DND-41 (cell line): ENCODE results near the gene NHEJ1.

Experiments used
- ATAC-seq: fragments of 200-7000 bp; cut with Tn5 transposase; 3 replicates; pipeline ENCODE4 v1.9.1; 2021; ENCODE audit warnings: low read depth; ENCODE audit not compliant: insufficient read depth
- DNase-seq: peaks from one replicate; pipeline ENCODE4 v3.0.0-alpha.2; 2020
- H2AFZ ChIP-seq: 2 replicates; pipeline ENCODE4 v1.6.0; 2012; ENCODE audit warnings: low read depth, low read length
- H3K27ac ChIP-seq: 2 replicates; pipeline ENCODE4 v1.5.1; 2012; ENCODE audit warnings: low read length, inconsistent platforms
- H3K27me3 ChIP-seq: fragments of 200-600 bp; sonication (generic); 2 replicates; pipeline ENCODE4 v1.6.0; 2012; ENCODE audit warnings: low read length, mild to moderate bottlenecking, inconsistent platforms; ENCODE audit not compliant: insufficient read depth, poor library complexity
- H3K36me3 ChIP-seq: 2 replicates; pipeline ENCODE4 v1.5.1; 2012; ENCODE audit warnings: low read length, inconsistent platforms; ENCODE audit not compliant: insufficient read depth
- H3K4me1 ChIP-seq: 2 replicates; pipeline ENCODE4 v1.5.1; 2012; ENCODE audit warnings: mild to moderate bottlenecking, low read length; ENCODE audit not compliant: insufficient read depth
- H3K4me2 ChIP-seq: 2 replicates; pipeline ENCODE4 v1.6.0; 2012; ENCODE audit warnings: mild to moderate bottlenecking, moderate library complexity, low read length, inconsistent platforms; ENCODE audit not compliant: insufficient read depth
- H3K4me3 ChIP-seq, 2 experiments: fragments of 200-600 bp in 1 of 2; shearing (Covaris generic) in 1 of 2; 2 replicates each; pipeline ENCODE4 v1.5.1; 2012 to 2016; ENCODE audit warnings: inconsistent platforms in 2 of 2, low read length in 2 of 2, mild to moderate bottlenecking in 2 of 2, low read depth in 1 of 2, moderate library complexity in 1 of 2
- H3K79me2 ChIP-seq: 2 replicates; pipeline ENCODE4 v1.6.0; 2012; ENCODE audit warnings: low read length, inconsistent platforms; ENCODE audit not compliant: insufficient read depth
- H3K9ac ChIP-seq: 2 replicates; pipeline ENCODE4 v1.6.0; 2012; ENCODE audit warnings: low read depth, mild to moderate bottlenecking, inconsistent platforms, low read length, moderate library complexity
- H3K9me3 ChIP-seq: 2 replicates; pipeline ENCODE4 v1.5.1; 2012; ENCODE audit warnings: low read length, moderate library complexity, mild to moderate bottlenecking, inconsistent platforms; ENCODE audit not compliant: insufficient read depth, severe bottlenecking
- H4K20me1 ChIP-seq: 2 replicates; pipeline ENCODE4 v1.6.0; 2012; ENCODE audit warnings: low read length; ENCODE audit not compliant: insufficient read depth
- CTCF ChIP-seq: IDR thresholded peaks from 2 replicates; pipeline ENCODE4 v1.5.1; 2012; ENCODE audit warnings: borderline replicate concordance, low read length, moderate library complexity, mild to moderate bottlenecking; ENCODE audit not compliant: poor library complexity, severe bottlenecking; ENCODE audit errors: extremely low read depth
- EZH2 ChIP-seq: IDR thresholded peaks from 3 replicates; pipeline ENCODE4 v1.6.1; 2012; ENCODE audit warnings: borderline replicate concordance, low read depth, mild to moderate bottlenecking, moderate library complexity, low read length, inconsistent platforms; ENCODE audit not compliant: severe bottlenecking

The NHEJ1 gene

GRCh38 chr2:219056176-219056895 lies 104.3 kb downstream of the NHEJ1 start:
- peaks cover 1% of the 10 kb centered on the region for H3K27me3 ChIP-seq

GRCh38 chr2:219054956-219055903 lies 105.4 kb downstream of the NHEJ1 start:
- ATAC-seq (no peak), DNase-seq (no peak)
- Histone ChIP-seq H3K4me3 (no peak overlapping the region), H3K27ac (no peak overlapping the region), H3K27me3 (peaks cover 9% of the 10 kb centered on the region), H3K79me2 (no peaks in the 10 kb centered on the region), H2AFZ (no peak overlapping the region), H3K4me2 (no peak overlapping the region), H4K20me1 (no peaks in the 10 kb centered on the region), H3K4me1 (no peaks in the 10 kb centered on the region), H3K36me3 (no peaks in the 10 kb centered on the region), H3K9ac (no peak overlapping the region), H3K9me3 (no peaks in the 10 kb centered on the region)
- TF ChIP-seq CTCF, result no peak
- TF ChIP-seq EZH2, result no peak

More at GRCh38 chr2:219056176-219056895, 104.3 kb downstream of the NHEJ1 start:
- no peak overlapping the region for H3K9ac ChIP-seq
- no peaks in the 10 kb centered on the region for H3K9me3 ChIP-seq
- DNase-seq (no peak), ATAC-seq (no peak)
- H3K4me3 ChIP-seq, result no peak overlapping the region
- no peak overlapping the region for H3K4me2 ChIP-seq
- no peaks in the 10 kb centered on the region for H3K79me2 ChIP-seq
- no peaks in the 10 kb centered on the region for H4K20me1 ChIP-seq
- TF ChIP-seq CTCF, result no peak
- no peak for TF ChIP-seq EZH2
- no peak overlapping the region for H2AFZ ChIP-seq
- H3K4me1 ChIP-seq, result no peaks in the 10 kb centered on the region
- H3K27ac ChIP-seq, result no peak overlapping the region
- H3K36me3 ChIP-seq, result no peaks in the 10 kb centered on the region

GRCh38 chr2:219049282-219049681 lies 111.3 kb downstream of the NHEJ1 start:
- Histone ChIP-seq H3K79me2 (no peaks in the 10 kb centered on the region), H3K27me3 (peaks cover 11% of the 10 kb centered on the region), H3K27ac (no peak overlapping the region), H3K36me3 (no peaks in the 10 kb centered on the region), H2AFZ (no peak overlapping the region), H4K20me1 (no peaks in the 10 kb centered on the region), H3K4me2 (no peak overlapping the region), H3K4me3 (no peak overlapping the region), H3K4me1 (no peaks in the 10 kb centered on the region), H3K9ac (no peak overlapping the region), H3K9me3 (no peaks in the 10 kb centered on the region)
- no peak for DNase-seq
- no peak for ATAC-seq
- TF ChIP-seq CTCF (no peak), EZH2 (no peak)
